Measurements from ENCODE around the gene ROCK2. TPM values are rescaled to one million over a fixed set of nuclear protein-coding genes. Genes with fewer than 3 reads are reported as not detected.

ROCK2 gene
- total RNA-seq, 2 donors from 2014 or later: 62.7 to 80.9 TPM

- no peaks in the 10 kb centered on the region for H3K36me3 ChIP-seq
These were observed 201.4 kb downstream of the ROCK2 start for GRCh38 chr2:11142987-11143386.

DNA sequence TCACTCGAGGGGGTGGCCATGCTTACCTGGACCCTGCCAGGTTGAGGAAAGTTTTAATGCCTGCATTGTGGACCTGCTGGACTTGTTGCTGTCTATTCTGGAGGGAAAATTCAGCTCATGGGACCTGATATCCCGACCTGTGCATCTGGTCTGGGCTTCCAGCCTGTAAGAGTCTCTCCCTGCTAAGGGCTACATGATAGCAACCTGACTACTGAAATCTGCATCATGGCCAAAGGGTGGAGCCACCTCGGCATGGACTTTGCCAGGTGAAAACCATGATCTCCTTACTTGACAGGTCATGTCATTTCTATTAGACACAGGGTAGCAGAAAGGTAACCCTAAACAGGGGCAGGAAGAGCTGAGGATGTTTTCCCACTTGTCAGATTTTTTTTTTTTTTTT lies 202.1 kb downstream of the ROCK2 start:
- Histone ChIP-seq H3K4me3 (no peak overlapping the region), H3K9ac (ENCODE audit: low read depth in 2 of 2, low read length in 2 of 2) (no peak overlapping the region), H3K9me3 (no peaks in the 10 kb centered on the region), H3K36me3 (no peaks in the 10 kb centered on the region), H3K4me1 (no peaks in the 10 kb centered on the region), H3K27me3 (no peaks in the 10 kb centered on the region), H3K27ac (no peak overlapping the region)
- no peak for DNase-seq
- intact Hi-C loops (cut with DNase I): no loop called here
- TF ChIP-seq, protein P1, sequence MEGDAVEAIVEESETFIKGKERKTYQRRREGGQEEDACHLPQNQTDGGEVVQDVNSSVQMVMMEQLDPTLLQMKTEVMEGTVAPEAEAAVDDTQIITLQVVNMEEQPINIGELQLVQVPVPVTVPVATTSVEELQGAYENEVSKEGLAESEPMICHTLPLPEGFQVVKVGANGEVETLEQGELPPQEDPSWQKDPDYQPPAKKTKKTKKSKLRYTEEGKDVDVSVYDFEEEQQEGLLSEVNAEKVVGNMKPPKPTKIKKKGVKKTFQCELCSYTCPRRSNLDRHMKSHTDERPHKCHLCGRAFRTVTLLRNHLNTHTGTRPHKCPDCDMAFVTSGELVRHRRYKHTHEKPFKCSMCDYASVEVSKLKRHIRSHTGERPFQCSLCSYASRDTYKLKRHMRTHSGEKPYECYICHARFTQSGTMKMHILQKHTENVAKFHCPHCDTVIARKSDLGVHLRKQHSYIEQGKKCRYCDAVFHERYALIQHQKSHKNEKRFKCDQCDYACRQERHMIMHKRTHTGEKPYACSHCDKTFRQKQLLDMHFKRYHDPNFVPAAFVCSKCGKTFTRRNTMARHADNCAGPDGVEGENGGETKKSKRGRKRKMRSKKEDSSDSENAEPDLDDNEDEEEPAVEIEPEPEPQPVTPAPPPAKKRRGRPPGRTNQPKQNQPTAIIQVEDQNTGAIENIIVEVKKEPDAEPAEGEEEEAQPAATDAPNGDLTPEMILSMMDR (IDR thresholded peaks at IDR 0.05): no peak

More at GRCh38 chr2:11142987-11143386, 201.4 kb downstream of the ROCK2 start:
- Histone ChIP-seq H3K27ac (no peak overlapping the region), H3K4me3 (no peak overlapping the region), H3K27me3 (no peaks in the 10 kb centered on the region), H3K4me1 (no peaks in the 10 kb centered on the region), H3K9me3 (no peaks in the 10 kb centered on the region), H3K9ac (ENCODE audit: low read depth in 2 of 2, low read length in 2 of 2) (no peak overlapping the region)
- DNase-seq: no peak
- TF ChIP-seq, protein P1 (IDR thresholded peaks at IDR 0.05): no peak
- intact Hi-C loops (cut with DNase I): no loop called here

DNA sequence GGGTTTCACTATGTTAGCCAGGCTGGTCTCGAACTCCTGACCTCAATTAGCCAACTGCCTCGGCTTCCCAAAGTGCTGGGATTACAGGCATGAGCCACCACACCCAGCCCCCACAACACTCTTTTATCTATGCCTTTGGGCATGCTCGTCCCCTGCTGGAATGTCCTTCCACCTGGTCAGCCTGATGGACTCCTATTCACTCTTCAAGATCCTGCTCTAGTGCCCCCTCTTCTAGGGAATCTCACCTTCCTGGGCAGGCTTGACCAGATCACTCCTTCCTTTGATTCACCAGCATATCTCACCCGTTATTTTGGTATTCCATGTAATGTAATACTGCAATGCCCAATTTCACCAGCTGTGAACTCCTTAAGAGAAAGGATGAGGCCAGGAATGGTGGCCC lies 203.1 kb downstream of the ROCK2 start:
- Histone ChIP-seq H3K4me1 (no peaks in the 10 kb centered on the region), H3K27me3 (no peaks in the 10 kb centered on the region), H3K4me3 (no peak overlapping the region), H3K9me3 (no peaks in the 10 kb centered on the region), H3K27ac (no peak overlapping the region), H3K36me3 (no peaks in the 10 kb centered on the region), H3K9ac (ENCODE audit: low read depth in 2 of 2, low read length in 2 of 2) (no peak overlapping the region)
- no peak for DNase-seq
- intact Hi-C loops (cut with DNase I): no loop called here
- TF ChIP-seq, protein P1 (IDR thresholded peaks at IDR 0.05): no peak

DNA sequence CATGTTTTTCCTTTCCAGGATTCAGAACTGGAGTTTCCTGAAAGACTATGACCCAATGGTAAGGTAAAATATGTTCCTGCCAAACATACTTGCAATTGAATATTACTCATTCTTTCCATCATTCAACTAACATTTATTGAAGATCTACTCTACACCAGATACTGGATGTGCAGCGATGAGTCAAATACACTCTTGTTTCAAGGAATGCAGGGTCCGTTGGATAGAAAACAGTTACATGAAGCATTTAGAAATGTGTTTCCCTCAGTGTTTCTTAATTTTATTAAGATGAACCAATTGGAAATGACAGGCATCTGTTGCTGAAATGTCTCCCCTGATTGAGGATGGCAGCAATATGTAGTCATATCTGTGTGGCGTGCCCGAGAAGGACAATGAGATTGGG lies 203.9 kb downstream of the ROCK2 start:
- no peak for DNase-seq
- H3K27ac ChIP-seq: no peak overlapping the region
- no peak overlapping the region for H3K4me3 ChIP-seq
- intact Hi-C loops (cut with DNase I): no loop called here
- no peak overlapping the region for H3K9ac ChIP-seq (ENCODE audit: low read depth in 2 of 2, low read length in 2 of 2)
- H3K9me3 ChIP-seq: no peaks in the 10 kb centered on the region
- TF ChIP-seq, protein P1 (IDR thresholded peaks at IDR 0.05): no peak
- H3K27me3 ChIP-seq: no peaks in the 10 kb centered on the region
- no peaks in the 10 kb centered on the region for H3K4me1 ChIP-seq
- H3K36me3 ChIP-seq: no peaks in the 10 kb centered on the region

DNA sequence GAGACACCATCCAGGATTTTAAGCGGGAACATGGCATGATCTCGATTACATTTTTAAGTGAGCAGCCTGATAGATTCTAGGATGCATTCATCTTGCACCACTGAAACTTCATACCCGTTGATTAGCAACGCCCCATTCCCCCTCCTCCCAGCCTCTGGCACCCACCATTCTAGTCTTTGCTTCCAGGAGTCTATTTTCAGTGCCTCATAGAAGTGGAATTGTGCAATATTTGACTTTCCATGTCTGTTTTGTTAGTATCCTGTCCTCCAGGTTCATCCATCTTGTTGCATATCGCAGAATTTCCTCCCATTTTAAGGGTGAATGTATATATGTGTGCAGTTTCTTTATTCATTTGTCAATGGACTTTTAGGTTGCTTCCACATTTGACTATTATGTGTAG lies 210.1 kb downstream of the ROCK2 start:
- Histone ChIP-seq H3K4me3 (no peak overlapping the region), H3K36me3 (no peaks in the 10 kb centered on the region), H3K9me3 (no peaks in the 10 kb centered on the region), H3K27ac (no peak overlapping the region), H3K4me1 (peaks cover 10% of the 10 kb centered on the region), H3K27me3 (no peaks in the 10 kb centered on the region), H3K9ac (ENCODE audit: low read depth in 2 of 2, low read length in 2 of 2) (no peak overlapping the region)
- DNase-seq: no peak
- intact Hi-C loops (cut with DNase I): loop anchor here (5.0 to 10.0 kb wide), 4 partner anchors 80 to 450 kb away; no protein-coding TSS in a partner anchor
- TF ChIP-seq, protein P1 (IDR thresholded peaks at IDR 0.05): no peak

Data from colonic mucosa (tissue), 4 donors.